ENCODE data around the gene PIM1.

Gene PIM1

GRCh38 chr6:37136821-37137200 is 33.1 kb upstream of the PIM1 start:
- DNase-seq: no peak

- DNase-seq: peak; percentile 81
Measured at GRCh38 chr6:37137201-37138090, 32.5 kb upstream of the PIM1 start.

GRCh38 chr6:37138856-37139229 is 31.1 kb upstream of the PIM1 start:
- no peak for DNase-seq

GRCh38 chr6:37139230-37139962 is 30.6 kb upstream of the PIM1 start:
- DNase-seq: no peak

GRCh38 chr6:37140145-37140544 is 29.8 kb upstream of the PIM1 start:
- DNase-seq: no peak

GRCh38 chr6:37141281-37142049 is 28.5 kb upstream of the PIM1 start:
- DNase-seq: peak; percentile 47

- no peak for DNase-seq
Measured at GRCh38 chr6:37142050-37142614, 27.8 kb upstream of the PIM1 start.

GRCh38 chr6:37143585-37143984 is 26.4 kb upstream of the PIM1 start:
- no peak for DNase-seq

- DNase-seq: no peak
Measured at GRCh38 chr6:37145443-37145842, 24.5 kb upstream of the PIM1 start.

GRCh38 chr6:37146735-37147157 is 23.2 kb upstream of the PIM1 start:
- DNase-seq: no peak

GRCh38 chr6:37149745-37150144 is 20.2 kb upstream of the PIM1 start:
- DNase-seq: no peak

GRCh38 chr6:37150314-37150713 is 19.6 kb upstream of the PIM1 start:
- no peak for DNase-seq

- no peak for DNase-seq
Measured at GRCh38 chr6:37155394-37156312, 14.3 kb upstream of the PIM1 start.

GRCh38 chr6:37158508-37158907 is 11.4 kb upstream of the PIM1 start:
- DNase-seq: no peak

GRCh38 chr6:37160922-37161778 is 8.8 kb upstream of the PIM1 start:
- no peak for DNase-seq

- DNase-seq: no peak
Measured at GRCh38 chr6:37162740-37163139, 7.2 kb upstream of the PIM1 start.

GRCh38 chr6:37168163-37168758 is 1.7 kb upstream of the PIM1 start:
- peak; percentile 20 for DNase-seq

GRCh38 chr6:37168811-37169495 is 999 bp upstream of the PIM1 start:
- DNase-seq: peak; percentile 79

Data from right kidney (tissue), 1 donor.